ENCODE results near the gene TMEM237.

Gene TMEM237

DNA sequence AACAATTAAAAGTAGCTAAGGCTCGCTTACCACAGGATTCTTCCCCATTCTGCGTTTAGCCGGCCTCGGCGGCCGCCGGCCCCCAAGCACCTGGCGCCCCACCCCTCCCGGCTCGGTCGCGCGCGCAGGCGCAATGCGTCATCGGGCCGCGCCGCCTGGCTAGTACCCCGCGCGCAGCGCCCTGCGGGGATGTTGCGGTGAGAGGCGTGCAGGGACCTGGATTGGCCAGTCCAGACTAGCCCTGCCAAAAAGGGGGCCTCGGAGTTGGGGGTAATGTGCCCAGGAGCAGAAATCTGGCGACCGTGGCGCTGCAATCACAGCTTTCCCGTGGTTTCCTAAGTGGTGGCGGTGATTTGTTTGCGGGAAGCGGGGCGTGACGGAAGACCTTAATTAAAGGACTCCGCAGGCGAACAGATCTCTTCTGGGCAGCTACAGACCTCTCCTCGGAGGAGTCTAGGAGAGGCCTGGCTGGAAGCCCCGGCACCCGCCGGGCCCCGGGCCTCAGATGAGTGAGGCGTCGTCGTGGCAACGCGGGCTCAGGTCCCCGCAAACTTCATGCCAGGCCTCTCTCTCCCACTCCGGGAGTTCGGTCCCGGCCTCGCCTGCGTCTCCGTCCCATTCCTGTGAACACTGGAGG lies 606 bp downstream of the TMEM237 start (continued):
- TF ChIP-seq KLF9 (tag by site-specific recombination; IDR thresholded peaks at IDR 0.05; ENCODE audit: low read depth) = peak; percentile 5; the same call in 1 of the 2 replicates
- no peak for TF ChIP-seq ZNF169 (tag by site-specific recombination; IDR thresholded peaks at IDR 0.05)
- no peak for TF ChIP-seq ZNF10 (tag by site-specific recombination; IDR thresholded peaks at IDR 0.05)
- TF ChIP-seq ZNF23 (tag by site-specific recombination; IDR thresholded peaks at IDR 0.05; ENCODE audit: borderline replicate concordance) = no peak
- no peak for TF ChIP-seq ZNF521 (tag by site-specific recombination; IDR thresholded peaks at IDR 0.05)
- TF ChIP-seq, protein P1, sequence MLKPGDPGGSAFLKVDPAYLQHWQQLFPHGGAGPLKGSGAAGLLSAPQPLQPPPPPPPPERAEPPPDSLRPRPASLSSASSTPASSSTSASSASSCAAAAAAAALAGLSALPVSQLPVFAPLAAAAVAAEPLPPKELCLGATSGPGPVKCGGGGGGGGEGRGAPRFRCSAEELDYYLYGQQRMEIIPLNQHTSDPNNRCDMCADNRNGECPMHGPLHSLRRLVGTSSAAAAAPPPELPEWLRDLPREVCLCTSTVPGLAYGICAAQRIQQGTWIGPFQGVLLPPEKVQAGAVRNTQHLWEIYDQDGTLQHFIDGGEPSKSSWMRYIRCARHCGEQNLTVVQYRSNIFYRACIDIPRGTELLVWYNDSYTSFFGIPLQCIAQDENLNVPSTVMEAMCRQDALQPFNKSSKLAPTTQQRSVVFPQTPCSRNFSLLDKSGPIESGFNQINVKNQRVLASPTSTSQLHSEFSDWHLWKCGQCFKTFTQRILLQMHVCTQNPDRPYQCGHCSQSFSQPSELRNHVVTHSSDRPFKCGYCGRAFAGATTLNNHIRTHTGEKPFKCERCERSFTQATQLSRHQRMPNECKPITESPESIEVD (tag by site-specific recombination; IDR thresholded peaks at IDR 0.05) = no peak
- TF ChIP-seq, protein P2, sequence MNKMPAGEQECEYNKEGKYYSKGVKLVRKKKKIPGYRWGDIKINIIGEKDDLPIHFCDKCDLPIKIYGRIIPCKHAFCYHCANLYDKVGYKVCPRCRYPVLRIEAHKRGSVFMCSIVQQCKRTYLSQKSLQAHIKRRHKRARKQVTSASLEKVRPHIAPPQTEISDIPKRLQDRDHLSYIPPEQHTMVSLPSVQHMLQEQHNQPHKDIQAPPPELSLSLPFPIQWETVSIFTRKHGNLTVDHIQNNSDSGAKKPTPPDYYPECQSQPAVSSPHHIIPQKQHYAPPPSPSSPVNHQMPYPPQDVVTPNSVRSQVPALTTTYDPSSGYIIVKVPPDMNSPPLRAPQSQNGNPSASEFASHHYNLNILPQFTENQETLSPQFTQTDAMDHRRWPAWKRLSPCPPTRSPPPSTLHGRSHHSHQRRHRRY (tag by site-specific recombination; IDR thresholded peaks at IDR 0.05) = no peak
- no peak for TF ChIP-seq BCL11A (tag by site-specific recombination; IDR thresholded peaks at IDR 0.05; ENCODE audit: low read depth)
- TF ChIP-seq, protein P3, sequence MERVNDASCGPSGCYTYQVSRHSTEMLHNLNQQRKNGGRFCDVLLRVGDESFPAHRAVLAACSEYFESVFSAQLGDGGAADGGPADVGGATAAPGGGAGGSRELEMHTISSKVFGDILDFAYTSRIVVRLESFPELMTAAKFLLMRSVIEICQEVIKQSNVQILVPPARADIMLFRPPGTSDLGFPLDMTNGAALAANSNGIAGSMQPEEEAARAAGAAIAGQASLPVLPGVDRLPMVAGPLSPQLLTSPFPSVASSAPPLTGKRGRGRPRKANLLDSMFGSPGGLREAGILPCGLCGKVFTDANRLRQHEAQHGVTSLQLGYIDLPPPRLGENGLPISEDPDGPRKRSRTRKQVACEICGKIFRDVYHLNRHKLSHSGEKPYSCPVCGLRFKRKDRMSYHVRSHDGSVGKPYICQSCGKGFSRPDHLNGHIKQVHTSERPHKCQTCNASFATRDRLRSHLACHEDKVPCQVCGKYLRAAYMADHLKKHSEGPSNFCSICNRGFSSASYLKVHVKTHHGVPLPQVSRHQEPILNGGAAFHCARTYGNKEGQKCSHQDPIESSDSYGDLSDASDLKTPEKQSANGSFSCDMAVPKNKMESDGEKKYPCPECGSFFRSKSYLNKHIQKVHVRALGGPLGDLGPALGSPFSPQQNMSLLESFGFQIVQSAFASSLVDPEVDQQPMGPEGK (tag by site-specific recombination; IDR thresholded peaks at IDR 0.05) = no peak; the same call in none of the 2 replicates
- no peak for TF ChIP-seq ZNF248 (tag by site-specific recombination; IDR thresholded peaks at IDR 0.05)
- TF ChIP-seq, protein P4, sequence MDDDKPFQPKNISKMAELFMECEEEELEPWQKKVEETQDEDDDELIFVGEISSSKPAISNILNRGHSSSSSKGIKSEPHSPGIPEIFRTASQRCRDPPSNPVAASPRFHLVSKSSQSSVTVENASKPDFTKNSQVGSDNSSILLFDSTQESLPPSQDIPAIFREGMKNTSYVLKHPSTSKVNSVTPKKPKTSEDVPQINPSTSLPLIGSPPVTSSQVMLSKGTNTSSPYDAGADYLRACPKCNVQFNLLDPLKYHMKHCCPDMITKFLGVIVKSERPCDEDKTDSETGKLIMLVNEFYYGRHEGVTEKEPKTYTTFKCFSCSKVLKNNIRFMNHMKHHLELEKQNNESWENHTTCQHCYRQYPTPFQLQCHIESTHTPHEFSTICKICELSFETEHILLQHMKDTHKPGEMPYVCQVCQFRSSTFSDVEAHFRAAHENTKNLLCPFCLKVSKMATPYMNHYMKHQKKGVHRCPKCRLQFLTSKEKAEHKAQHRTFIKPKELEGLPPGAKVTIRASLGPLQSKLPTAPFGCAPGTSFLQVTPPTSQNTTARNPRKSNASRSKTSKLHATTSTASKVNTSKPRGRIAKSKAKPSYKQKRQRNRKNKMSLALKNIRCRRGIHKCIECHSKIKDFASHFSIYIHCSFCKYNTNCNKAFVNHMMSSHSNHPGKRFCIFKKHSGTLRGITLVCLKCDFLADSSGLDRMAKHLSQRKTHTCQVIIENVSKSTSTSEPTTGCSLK (tag by site-specific recombination; IDR thresholded peaks at IDR 0.05) = no peak
- TF ChIP-seq, protein P5, sequence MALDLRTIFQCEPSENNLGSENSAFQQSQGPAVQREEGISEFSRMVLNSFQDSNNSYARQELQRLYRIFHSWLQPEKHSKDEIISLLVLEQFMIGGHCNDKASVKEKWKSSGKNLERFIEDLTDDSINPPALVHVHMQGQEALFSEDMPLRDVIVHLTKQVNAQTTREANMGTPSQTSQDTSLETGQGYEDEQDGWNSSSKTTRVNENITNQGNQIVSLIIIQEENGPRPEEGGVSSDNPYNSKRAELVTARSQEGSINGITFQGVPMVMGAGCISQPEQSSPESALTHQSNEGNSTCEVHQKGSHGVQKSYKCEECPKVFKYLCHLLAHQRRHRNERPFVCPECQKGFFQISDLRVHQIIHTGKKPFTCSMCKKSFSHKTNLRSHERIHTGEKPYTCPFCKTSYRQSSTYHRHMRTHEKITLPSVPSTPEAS (tag by site-specific recombination; IDR thresholded peaks at IDR 0.05) = 0 out of 2 replicates have a peak, but pooled peaks have one; percentile 5
- peak; percentile 16; the same call in 1 of the 2 replicates for TF ChIP-seq ZNF2 (tag by site-specific recombination; IDR thresholded peaks at IDR 0.05)
- TF ChIP-seq ZNF555 (tag by site-specific recombination; conservative IDR thresholded peaks at IDR 0.05) = no peak
- no peak for TF ChIP-seq SETDB1 (IDR thresholded peaks at IDR 0.05; ENCODE audit: insufficient read length, low read length)
- no peak for TF ChIP-seq ZNF596 (tag by site-specific recombination; IDR thresholded peaks at IDR 0.05)
- TF ChIP-seq GLI2 (tag by site-specific recombination; IDR thresholded peaks at IDR 0.05; ENCODE audit: borderline replicate concordance, low read depth) = no peak
- no peak for TF ChIP-seq ZNF837 (tag by site-specific recombination; IDR thresholded peaks at IDR 0.05)
- no peak for TF ChIP-seq ZNF677 (tag by site-specific recombination; IDR thresholded peaks at IDR 0.05)
- TF ChIP-seq ZNF629 (tag by site-specific recombination; IDR thresholded peaks at IDR 0.05) = peak; percentile 63; the same call in 1 of the 2 replicates
- TF ChIP-seq, protein P6, sequence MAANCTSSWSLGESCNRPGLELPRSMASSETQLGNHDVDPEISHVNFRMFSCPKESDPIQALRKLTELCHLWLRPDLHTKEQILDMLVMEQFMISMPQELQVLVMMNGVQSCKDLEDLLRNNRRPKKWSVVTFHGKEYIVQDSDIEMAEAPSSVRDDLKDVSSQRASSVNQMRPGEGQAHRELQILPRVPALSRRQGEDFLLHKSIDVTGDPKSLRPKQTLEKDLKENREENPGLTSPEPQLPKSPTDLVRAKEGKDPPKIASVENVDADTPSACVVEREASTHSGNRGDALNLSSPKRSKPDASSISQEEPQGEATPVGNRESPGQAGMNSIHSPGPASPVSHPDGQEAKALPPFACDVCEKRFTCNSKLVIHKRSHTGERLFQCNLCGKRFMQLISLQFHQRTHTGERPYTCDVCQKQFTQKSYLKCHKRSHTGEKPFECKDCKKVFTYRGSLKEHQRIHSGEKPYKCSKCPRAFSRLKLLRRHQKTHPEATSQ (tag by site-specific recombination; IDR thresholded peaks at IDR 0.05) = no peak
- no peak for TF ChIP-seq ZNF530 (tag by site-specific recombination; IDR thresholded peaks at IDR 0.05; ENCODE audit: low read depth)
- 0 out of 2 replicates have a peak, but pooled peaks have one; percentile 1 for TF ChIP-seq SP2 (tag by site-specific recombination; IDR thresholded peaks at IDR 0.05)
- no peak for TF ChIP-seq SCRT2 (tag by site-specific recombination; IDR thresholded peaks at IDR 0.05)
- TF ChIP-seq ZNF138 (tag by site-specific recombination; IDR thresholded peaks at IDR 0.05; ENCODE audit: borderline replicate concordance) = no peak
- TF ChIP-seq ZSCAN16 (tag by site-specific recombination; IDR thresholded peaks at IDR 0.05) = no peak
- no peak for TF ChIP-seq ZNF658 (tag by site-specific recombination; IDR thresholded peaks at IDR 0.05)

Measured in HEK293 (cell line).